NCI-H1417 treated with DMSO at 0.1 percent for 48 hours (cell line): Measurements from ENCODE around the gene FABP3.

Experiments used
- DNase-seq: peaks from one replicate; lab custom pipeline; 2025; lab: John Stamatoyannopoulos, UW

The FABP3 gene

DNA sequence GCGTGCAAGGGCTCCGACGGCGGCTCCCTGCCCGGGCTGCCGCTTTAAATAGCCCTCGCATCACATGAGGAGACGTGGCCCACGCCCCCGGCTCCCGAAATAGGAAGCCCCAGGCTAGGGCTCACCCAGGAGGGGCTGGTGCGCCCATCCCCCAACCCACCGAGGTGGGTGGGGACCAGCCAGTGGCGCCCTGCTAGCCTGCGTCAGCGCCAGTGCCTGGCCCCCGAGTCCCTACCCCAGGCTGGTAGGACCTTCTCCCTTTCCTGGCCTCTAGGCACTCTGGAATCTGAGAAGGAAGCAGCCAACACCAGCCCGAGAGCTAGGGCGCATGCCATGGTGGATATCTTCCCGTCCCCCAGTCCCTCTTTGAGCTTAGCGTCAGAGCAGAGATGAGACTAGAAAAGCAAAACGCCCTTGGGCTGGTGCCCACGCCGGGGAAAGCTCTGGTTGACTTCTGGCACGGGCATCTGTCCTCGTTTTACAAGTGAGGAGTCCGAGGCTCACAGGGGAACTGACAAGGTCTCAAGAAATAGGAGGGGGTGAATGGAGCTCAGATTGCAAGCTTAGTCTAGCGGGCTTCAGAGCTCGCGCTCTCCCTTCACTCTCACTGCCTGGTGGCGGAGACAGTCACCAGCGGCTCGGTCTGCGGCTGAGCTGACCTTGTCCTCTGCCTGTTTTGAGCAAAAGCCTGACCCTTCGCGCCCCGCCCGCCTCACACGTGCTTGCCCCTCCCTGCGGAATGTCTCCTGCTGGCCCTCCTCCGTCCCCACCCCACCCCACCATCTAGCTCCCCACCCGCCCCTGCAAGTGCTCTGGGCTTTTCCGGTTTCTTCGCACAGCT lies at the start of gene FABP3:
FABP3 (minus strand) TSS at position 21 of the 841 bp plus-strand sequence. CDS start 62 bp downstream, outside the sequence.
- DNase-seq: no peak

DNA sequence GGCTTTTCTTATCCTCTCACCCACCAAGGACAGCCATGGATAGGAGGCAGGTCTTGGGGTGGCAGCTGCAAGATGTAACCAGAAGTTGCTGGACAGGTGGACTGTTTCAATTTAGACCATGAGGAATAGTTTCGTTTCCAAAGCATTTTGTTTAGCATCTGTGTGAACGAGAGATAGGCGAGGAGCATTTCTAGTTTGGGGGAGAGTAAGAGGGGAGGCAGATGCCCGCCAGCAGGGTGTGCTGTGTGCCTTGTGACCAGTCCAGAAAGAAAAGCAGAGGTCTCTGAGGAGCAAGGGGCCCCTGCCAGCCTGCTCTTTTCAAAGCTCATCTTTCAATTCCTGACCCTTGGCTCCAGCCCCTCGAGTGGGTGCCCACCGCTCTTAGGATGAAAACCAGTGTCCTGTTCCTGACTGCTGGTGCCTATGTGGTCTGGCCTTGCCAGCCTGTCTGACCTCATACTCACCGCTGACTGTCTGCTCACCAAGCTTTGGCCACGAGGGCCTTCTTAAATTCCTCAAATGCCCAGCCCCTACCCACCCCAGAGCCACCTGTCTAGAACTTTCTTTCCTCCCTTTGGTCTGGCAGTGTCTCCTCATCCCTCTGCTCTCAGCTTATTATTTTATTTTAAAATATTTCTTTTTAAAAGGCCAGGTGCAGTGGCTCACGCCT lies 48.6 kb upstream of the FABP3 start:
- no peak for DNase-seq

DNA sequence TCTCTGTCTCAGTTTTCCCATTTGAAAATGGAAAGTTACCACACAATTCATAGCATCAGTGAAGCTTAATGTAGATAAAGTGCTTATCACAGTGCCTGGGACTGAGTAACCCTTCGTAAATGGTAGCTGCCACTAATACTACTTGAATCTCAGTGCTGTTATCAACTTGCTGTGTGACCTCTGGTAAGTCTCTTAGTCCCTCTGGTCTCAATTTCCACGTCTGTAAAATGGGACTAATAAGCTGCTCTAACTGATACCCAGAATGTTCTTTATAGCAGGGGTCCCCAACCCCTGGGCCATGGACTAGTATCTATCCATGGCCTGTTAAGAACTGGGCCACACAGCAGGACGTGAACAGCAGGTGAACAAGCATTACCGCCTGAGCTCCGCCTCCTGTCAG lies 47.8 kb upstream of the FABP3 start:
- DNase-seq: no peak

DNA sequence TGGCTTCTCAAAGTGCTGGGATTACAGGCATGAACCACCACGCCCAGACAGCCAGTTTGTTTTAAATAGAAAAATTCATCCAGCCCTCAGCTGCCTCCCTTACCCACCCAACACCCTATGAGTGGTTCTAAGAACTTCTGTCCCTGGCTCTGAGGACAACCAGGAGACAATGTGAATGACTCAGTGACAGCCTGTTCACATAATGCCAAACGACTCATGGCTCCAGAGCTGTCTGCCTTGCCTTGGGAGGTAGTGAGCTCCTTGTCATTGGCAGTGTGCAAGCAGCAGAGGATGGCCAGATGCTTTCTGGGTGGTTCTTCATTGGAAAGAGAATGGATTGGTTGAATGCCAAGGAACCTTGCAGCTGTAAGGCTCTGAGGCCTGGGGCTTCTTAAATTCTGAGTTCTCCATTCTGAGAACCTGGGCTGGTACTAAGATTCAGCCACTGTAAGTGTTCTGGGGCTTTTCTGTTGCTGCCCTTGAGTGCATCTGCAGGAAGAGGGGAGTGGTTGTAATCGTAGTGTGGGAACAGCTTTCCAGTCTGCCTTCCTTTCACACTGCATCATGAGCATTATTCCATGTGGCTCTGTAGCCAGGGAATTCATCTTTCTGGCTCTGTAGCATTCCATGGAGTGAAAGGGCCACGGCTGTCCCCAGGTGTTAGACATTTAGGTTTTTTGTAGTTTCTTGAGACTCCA lies 45.9 kb upstream of the FABP3 start:
- no peak for DNase-seq

DNA sequence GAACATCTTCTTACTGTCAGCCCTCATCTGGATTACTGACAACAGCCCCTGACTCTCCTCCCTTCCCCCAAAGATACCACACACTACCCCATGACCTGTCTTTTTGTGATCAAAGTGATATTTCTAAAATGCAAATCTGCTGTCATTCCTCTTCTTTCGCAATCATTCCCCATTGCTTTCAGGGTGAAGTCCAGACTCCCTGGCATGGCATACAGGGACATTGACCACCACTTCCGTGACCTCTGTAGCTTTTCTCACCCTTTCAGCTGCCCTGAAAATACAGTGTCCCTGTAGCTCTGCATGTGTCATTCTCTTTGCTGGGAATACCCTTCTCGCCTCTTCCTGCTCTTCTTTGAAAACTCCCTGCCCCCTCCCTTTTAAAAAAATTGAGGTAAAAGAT lies 44.3 kb upstream of the FABP3 start:
- no peak for DNase-seq

DNA sequence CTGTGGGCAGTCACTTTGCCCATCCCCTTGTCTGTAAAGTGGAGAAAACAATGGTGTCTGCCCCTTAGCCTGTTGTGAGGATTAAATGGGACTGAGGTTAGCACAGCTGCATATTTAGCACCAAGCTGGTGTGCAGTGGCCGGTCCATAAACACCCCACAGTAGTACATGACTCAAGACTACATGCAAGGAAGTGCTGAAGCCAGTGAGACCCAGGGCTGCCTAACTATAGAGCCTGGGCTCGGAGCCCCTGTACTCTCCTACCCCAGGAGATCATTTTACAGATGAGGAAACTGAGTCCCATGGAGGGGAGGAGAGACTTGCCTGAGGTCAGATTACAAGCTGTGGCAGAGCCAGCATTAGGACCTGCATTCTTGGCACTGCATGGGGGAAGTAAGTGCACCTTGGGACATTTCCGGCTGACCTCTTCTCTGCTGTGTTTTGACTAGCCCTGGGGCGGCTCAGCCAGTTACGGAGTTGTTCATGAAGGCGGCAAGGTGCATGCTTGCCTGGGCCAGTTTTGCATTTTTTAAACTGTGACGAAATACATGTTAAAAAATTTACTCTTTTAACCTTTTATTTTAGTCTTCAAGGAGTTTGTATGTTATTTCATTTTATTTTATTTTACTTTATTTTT lies 43.3 kb upstream of the FABP3 start:
- no peak for DNase-seq

DNA sequence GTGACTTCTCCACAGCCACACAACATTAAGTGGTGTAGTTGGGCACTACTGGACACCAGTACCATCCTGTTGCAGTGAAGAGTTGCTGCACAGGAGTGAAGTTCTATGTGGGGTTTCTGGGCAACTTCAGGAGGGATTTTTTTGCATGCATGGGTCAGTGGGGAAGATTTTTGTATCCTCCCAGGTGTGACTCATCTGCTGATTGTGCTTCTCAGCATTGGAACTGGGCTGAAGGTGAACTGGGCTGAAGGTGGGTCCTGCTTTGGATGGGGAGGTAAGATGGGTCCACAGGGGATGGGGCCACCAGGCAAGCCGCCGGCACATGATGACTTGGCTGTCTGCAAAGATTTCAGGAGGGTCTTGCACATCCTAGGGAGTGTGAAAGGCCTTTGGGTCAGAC lies 42.8 kb upstream of the FABP3 start:
- no peak for DNase-seq

DNA sequence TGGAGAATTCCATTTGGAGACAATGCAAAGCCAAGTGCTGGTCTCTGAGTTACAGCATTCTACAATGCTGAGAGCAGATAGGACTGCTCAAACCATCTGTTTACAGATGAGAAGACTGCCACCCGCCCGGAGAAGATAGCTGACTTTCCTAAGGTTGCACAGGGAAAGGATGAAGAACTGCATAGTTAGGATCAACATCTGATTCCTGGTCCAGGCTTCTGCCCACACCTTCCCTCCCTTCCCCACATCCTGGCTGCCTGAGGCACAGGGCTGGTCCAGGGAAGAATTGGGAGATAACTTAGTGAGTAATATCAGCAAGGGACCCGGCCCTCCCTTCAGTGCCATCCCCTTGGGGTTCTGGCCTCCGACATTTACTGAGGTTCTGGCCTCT lies 42.1 kb upstream of the FABP3 start:
- no peak for DNase-seq

DNA sequence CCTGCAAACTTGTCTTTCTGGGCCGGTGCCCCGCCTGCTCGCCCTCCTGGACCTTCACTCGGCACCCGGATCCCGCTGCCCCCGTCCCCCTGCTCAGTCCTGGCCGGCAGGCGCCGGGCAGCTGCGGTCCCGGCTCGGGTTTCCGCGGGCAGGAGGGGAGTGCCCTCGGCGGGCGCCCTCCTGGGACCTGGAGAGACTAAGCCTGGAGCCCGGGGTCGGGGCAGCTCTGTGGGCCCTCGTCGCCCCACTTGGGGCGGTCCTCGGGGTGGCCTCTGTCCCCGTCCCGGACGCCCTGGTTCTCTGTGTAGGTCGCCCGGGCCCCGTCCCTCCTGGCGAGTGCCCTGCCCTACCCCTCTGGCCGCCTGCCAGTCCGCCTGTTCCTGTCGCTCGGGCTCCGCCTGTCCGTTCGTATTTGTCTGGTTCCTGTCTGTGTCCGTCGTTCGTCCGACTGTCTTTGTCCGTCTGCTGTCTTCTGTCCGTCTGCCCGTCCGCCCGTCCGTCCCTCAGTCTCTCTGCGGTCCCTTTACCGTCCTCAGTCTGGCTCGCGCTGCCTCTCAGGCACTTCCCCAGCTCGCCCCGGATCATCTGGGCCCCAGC lies 40.6 kb upstream of the FABP3 start:
- DNase-seq: no peak

DNA sequence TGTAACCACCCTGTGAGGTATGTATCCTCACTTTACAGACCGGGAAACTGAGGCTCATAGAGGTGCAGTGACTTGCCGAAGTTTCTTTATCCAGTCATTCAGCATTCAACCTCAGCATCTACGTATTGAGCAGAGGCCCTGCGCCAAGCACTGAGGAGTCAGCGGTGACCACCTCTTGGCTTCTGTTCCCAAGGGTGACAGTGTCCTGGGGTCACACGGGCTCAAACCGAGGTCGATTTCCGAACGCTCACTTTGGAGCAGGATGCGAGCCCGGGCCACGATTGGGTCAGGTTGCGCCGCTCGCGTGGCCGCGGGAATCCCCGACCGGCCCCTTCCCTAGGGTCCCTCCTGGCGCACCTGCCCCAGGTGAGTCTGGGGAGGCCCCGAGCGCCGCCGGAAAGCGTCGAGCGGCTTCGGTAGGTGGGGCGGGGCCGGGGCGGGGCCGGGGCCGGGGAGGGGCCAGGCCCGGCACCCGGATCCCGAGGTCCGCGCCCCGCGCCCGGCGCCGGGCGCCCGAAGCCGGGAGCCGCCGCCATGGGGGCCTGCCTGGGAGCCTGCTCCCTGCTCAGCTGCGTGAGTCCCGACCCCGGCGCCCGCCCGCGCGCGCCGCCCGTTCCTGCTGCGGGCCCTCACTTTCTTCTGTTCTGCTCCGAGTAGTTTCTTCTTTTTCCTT lies 40.0 kb upstream of the FABP3 start, which contains the start of gene SERINC2:
SERINC2 (plus strand) TSS at position 482 of the 673 bp plus-strand sequence; CDS start at position 535, 53 bp downstream.
- DNase-seq: no peak

DNA sequence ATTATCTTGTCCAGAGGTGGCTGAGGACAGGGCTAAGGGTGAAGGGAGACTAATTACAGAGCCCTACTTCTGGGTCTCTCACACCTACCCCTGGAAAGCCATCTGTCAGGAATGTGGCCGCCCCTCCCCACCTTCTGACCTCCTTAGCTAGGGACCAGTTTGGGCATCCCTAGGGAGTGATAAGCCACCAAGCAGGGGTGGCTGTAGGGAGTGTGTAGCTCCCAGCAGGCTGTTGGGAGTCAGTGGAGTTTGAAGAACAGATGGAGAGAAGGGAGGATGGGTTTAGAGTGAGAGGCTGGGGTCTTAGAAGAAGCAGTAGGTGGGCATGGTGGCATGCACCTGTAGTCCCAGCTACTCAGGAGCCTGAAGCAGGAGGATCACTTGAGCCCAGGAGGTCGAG lies 39.3 kb upstream of the FABP3 start:
- DNase-seq: no peak

DNA sequence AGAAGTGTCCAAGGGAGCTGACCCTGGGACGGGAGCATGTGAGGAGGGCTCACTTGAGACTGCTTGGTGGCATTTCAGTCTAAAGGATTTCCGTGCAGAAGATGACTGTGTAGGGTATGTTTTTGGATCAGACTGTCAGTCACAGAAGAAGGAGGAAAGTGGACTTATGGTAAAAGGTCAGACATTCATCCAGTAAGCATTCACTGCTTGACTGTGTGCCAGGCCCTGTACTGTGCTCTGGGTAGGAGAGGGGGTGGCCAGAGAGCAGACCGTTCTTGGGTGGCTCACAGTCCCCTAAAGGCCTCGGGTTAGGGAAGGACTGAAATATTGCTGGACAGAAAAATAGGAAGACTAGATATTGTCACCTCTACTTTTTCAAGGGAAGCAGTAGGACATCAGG lies 38.0 kb upstream of the FABP3 start:
- no peak for DNase-seq

DNA sequence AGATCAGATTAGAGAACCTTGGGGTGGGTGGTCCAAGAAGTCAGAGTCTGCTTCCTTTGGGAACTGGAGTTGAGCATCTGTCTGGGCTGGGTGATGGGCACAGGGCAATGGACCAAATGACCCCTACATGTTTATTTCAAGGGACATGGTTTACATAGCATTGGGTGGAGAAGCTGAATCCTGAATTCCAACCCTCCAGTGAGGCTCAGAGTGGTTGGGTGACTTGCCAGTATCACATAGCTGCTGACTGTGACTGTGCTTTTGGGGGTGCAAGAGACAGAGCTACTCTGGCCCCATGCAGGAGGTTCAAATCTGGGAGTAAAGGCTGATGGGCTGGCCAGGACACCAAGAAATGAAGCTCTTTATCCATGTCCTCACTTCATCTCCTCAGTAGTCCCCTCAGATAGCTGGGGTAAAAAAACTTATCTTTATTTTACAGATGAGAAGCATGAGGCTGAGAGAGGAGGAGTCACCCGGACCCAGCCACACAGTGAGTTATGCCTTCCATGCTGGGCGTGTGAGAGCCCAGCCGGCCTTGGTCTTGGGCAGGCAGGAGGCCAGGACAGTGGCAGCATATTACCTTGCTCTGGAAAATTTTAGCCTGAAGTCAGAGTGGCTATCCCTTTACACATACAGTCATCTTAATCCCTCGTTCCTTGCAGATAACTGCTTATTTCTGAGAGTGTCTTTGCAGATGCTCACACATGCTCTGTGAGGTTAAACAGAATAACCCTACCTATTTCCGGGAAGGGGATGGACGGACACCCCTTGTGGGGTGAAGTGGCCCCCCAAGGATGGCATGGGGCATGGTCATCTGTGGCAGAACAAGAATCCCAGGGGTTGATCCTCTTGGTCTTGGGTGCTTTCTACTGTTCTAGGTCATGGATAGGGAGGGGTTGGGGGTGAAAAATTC lies 37.3 kb upstream of the FABP3 start:
- DNase-seq: no peak

DNA sequence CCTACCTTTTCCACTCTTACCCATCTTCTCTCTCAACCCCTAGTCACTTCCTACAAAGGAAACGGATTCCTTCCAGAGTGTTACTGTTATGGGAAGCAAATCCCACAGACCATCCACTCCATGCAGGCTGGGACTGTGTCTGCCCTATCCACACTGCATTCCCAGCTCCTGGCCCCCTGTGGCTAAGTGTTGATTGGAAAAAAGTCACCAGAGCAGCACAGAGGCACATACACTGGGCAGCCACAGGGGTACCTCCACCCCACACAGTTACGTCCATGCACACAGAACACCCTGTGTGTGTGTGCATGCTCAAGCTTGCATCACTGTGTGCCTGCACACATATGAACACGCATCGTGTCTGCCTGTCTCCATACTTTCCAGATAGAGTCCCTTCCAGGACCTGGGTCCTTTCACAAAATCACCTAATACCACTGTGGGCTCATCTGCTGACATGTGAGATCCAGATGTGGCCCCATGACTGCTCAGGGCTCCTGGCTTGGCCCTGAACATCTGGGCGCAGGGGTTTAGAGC lies 36.0 kb upstream of the FABP3 start:
- no peak for DNase-seq

DNA sequence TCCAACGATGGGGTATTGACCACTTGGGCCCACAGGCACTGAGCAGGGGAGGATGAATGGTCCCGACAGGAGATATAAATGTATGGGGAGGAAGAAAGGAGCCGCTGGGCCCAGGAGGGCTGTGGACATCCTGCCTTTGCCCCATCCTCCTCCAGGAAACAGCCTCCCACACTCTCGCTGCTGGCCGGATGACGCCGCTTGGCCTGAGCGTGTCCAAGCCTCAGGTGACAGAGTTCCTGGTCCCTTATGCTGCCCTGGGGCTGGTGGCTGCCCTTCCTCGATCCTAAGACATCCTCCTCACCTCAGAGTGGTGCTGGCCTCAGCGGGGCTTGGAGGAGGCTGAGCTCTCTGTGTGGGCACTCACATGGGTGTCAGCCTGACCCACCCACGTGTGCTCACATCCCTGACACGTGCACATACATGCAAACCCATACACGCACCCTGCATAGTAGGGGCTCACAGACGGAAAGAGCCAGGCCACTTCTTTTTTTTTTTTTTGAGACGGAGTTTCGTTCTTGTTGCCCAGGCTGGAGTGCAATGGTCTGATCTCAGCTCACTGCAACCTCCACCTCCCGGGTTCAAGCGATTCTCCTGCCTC lies 34.3 kb upstream of the FABP3 start:
- no peak for DNase-seq

DNA sequence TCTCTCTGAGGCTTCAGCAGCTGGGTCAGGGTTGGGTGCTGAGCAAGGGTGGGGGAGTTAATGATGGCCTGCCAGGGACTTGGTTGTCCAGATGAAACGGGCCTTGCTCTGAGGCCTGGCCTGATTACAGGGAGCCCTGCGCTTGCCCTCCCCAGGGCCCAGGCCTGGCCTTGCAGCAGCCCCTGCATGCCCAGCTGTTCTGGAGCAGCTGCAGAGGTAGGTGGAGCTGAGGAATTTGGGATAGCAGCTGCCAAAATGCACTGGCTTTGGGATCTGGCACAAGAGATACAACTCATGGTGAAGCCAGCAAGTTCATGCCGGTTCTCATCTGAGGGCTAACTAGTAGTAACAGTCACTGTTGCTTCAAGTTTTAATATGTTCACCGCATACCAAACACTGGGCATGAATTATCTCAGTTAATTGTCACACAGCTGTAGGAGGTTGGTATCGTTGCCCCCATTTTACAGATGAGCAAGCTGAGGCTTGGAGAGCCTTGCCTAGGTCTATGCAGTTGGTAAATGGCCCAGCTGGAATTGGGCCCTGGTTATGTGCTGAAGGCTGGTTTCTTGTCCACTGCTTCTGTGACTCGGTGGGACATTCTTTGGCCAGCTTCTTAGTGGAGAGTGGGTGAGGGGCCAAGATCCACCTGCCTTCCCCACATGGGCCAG lies 32.8 kb upstream of the FABP3 start:
- no peak for DNase-seq

DNA sequence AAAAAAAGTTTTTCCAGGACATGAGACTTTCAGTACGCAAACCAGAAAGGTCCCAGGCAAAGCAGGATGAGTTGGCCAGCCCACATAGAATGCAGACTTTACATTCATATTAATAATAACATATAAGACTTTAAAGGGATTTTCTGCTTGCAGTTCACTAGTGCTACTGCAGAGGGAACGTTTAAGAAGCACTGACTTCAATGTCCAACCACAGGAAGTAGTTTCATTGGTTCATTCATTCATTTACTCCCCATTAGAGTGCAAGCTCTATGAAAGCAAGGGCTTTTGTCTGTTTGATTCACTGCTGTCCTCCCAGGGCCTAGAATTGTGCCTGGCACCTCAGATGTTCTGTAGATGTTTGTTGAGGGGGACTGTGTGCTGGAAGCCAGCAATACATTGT lies 28.4 kb upstream of the FABP3 start:
- DNase-seq: no peak

DNA sequence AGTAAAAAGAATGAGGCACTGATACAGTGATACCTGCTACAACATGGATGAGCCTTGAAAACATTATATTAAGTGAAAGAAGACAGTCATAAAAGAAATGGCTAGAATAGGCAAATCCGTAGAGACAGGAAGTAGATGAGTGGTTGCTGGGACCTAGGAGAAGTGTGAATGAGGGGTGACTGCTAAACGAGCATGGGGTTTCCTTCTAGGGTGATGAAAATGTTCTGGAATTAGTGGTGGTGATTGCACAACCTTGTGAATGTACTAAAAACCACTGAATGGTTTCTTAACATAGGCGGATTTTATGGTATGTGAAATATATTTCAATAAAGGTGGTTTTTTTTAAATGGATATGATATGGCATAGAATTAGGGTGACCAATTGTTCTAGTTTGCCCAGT lies 27.5 kb upstream of the FABP3 start:
- no peak for DNase-seq

DNA sequence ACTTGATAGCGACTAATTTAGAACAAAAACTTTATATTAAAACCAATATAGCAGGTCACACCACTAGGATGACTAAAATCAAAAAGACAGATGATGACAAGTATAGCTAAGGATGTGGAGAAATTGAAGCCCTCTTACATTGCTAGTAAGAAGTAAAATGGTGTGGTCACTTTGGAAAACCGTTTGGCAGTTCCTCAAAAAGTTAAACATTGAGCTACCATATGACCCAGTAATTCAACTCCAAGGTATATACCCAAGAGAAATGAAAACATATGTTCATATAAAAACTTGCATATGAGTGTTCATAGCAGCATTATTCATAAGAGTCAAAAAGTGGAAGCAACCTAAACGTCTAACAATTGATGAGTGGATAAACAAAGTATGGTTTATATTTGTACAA lies 27.1 kb upstream of the FABP3 start:
- no peak for DNase-seq
